Endothelial cell (in vitro differentiated cells): ENCODE measurements around the gene PALD1. TPM values are rescaled to one million over a fixed set of nuclear protein-coding genes. Genes with fewer than 3 reads are reported as not detected.

Experiments
- DNase-seq: peaks from one replicate; pipeline ENCODE4 v3.0.0; 2021; ENCODE audit warnings: low spot score
- H3K27ac Mint-ChIP-seq: one replicate; pipeline ENCODE4 v1.8.0; 2021; ENCODE audit warnings: mixed read lengths, inconsistent platforms; ENCODE audit not compliant: unreplicated experiment
- H3K27me3 Mint-ChIP-seq: one replicate; pipeline ENCODE4 v1.8.0; 2021; ENCODE audit warnings: mild to moderate bottlenecking, moderate library complexity, mixed read lengths, inconsistent platforms; ENCODE audit not compliant: unreplicated experiment
- H3K36me3 Mint-ChIP-seq: one replicate; pipeline ENCODE4 v1.8.0; 2021; ENCODE audit warnings: mild to moderate bottlenecking, low read depth, mixed read lengths, inconsistent platforms; ENCODE audit not compliant: unreplicated experiment
- H3K4me1 Mint-ChIP-seq: one replicate; pipeline ENCODE4 v1.8.0; 2021; ENCODE audit warnings: mild to moderate bottlenecking, mixed read lengths, inconsistent platforms; ENCODE audit not compliant: unreplicated experiment
- H3K4me3 Mint-ChIP-seq: one replicate; pipeline ENCODE4 v1.8.0; 2021; ENCODE audit warnings: mild to moderate bottlenecking, mixed read lengths, inconsistent platforms; ENCODE audit not compliant: unreplicated experiment
- H3K9me3 Mint-ChIP-seq: one replicate; pipeline ENCODE4 v1.8.0; 2021; ENCODE audit warnings: mixed read lengths, inconsistent platforms; ENCODE audit not compliant: unreplicated experiment
- total RNA-seq: library from RNA; stranded (reverse); fragmentation: NEBNext Ultra II Directional; extraction: Animal tissue kit (Norgen Biotek cat#: 25700); gene quantifications from one replicate; pipeline ENCODE4 v1.2.1, GENCODE V29; 2021; ENCODE audit not compliant: unreplicated experiment
- TF ChIP-seq, protein P1 (sequence below): fragments of 200-600 bp; sonication (generic); IDR thresholded peaks from one replicate; pipeline ENCODE4 v1.5.0; 2021; ENCODE audit warnings: antibody characterized with exemption; ENCODE audit not compliant: unreplicated experiment

The PALD1 gene
- total RNA-seq, 1 donor from 2014 or later, result 166 TPM

DNA sequence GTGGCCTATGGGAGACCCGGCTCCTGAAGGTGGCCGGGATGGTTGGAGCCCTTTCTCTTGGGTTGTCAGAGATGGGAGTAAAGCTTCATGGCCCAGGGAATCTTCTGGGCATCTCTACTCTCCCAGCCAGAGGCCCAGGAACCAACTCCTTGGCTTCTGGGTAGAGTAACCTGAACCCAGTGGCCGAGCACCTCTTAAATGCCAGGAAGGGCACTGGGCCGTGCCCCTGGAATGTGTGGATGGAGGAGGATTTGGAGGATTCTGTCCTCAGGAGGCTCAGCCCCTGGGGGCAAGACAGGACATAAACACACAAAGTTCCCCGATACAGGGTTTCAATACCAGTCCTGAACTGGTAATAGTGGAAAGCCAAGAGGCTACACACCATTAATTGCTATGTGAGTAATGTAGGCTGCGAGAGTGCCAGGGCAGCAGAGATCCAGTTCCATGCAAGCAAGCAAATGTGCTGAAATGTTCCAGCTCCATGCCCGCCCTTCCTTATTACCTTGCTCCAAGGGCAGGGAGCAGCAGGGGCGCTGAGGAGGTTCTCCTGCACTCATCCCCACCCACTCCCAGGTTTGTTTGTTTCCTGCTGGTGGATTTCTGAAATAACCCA, 1.2 kb downstream of the PALD1 start:
- TF ChIP-seq, protein P1, sequence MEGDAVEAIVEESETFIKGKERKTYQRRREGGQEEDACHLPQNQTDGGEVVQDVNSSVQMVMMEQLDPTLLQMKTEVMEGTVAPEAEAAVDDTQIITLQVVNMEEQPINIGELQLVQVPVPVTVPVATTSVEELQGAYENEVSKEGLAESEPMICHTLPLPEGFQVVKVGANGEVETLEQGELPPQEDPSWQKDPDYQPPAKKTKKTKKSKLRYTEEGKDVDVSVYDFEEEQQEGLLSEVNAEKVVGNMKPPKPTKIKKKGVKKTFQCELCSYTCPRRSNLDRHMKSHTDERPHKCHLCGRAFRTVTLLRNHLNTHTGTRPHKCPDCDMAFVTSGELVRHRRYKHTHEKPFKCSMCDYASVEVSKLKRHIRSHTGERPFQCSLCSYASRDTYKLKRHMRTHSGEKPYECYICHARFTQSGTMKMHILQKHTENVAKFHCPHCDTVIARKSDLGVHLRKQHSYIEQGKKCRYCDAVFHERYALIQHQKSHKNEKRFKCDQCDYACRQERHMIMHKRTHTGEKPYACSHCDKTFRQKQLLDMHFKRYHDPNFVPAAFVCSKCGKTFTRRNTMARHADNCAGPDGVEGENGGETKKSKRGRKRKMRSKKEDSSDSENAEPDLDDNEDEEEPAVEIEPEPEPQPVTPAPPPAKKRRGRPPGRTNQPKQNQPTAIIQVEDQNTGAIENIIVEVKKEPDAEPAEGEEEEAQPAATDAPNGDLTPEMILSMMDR, result no peak
- Mint-ChIP-seq H3K27me3 (peaks cover 21% of the 10 kb centered on the region), H3K27ac (peak overlapping the region; percentile 89)

DNA sequence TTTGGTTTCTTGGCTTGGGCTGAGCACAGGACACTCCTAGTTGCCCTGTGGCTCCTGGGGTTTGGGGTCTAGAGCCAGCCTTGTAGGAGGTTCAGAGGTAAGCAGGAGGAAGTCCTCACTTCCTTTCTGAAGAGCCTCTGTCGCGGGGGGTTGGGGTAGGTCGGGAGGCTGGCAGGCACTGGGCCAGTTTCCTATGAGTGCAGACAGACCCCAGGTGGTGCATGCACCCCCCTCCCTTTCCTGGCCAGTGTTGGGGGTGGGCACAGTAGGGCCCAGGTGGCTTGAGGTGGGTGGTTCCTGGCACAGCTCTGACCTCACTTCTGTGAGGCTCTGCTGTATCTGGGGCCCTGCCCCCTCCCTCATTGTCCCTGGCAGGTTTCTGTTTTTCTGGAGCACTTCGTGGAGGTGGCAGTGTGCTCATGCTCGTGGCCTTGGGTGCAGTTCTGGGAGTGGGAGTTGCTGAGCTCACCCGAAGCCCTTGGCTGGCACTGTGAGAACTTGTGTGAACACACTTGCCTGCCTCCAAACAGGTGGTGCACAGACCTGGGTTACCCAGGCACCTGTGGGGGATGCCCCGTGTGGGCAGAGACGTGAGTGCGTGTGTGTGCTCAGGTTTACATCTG, 1.8 kb downstream of the PALD1 start:
- no peak for DNase-seq
- TF ChIP-seq, protein P1, result no peak
- peak overlapping the region; percentile 92 for H3K4me3 Mint-ChIP-seq
- H3K36me3 Mint-ChIP-seq, result no peaks in the 10 kb centered on the region
- H3K27me3 Mint-ChIP-seq, result peaks cover 19% of the 10 kb centered on the region
- H3K27ac Mint-ChIP-seq, result peak overlapping the region; percentile 89
- H3K9me3 Mint-ChIP-seq, result no peaks in the 10 kb centered on the region
- peaks cover 79% of the 10 kb centered on the region for H3K4me1 Mint-ChIP-seq

More for the DNA sequence above, 1.2 kb downstream of the PALD1 start:
- Mint-ChIP-seq H3K4me3 (peak overlapping the region; percentile 92), H3K36me3 (no peaks in the 10 kb centered on the region), H3K4me1 (peaks cover 80% of the 10 kb centered on the region), H3K9me3 (no peaks in the 10 kb centered on the region)
- DNase-seq, result no peak

DNA sequence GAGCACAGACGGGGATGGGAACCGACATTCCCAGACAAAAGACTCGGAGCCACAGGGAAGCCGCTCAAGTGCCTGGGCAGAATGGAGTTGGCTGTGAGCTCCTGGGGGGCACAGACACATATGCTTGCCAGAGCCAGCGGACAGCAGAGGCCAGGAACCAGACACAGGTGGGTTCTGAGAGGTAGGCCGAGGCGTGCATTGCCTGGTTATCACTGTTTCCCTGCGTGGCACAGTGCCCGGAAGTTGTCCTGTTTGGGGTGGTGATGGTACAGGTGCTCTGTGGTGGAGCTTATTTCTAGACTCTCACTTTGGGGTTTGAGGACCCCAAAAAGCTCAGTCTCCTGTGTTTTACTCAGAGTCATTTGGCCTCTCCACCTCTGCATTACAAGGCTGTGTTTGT, 2.5 kb downstream of the PALD1 start:
- TF ChIP-seq, protein P1, result no peak
- Mint-ChIP-seq H3K4me1 (peaks cover 75% of the 10 kb centered on the region), H3K27me3 (peaks cover 19% of the 10 kb centered on the region), H3K9me3 (no peaks in the 10 kb centered on the region), H3K4me3 (peak overlapping the region; percentile 92), H3K36me3 (peaks cover 4% of the 10 kb centered on the region), H3K27ac (peak overlapping the region; percentile 45)
- no peak for DNase-seq

DNA sequence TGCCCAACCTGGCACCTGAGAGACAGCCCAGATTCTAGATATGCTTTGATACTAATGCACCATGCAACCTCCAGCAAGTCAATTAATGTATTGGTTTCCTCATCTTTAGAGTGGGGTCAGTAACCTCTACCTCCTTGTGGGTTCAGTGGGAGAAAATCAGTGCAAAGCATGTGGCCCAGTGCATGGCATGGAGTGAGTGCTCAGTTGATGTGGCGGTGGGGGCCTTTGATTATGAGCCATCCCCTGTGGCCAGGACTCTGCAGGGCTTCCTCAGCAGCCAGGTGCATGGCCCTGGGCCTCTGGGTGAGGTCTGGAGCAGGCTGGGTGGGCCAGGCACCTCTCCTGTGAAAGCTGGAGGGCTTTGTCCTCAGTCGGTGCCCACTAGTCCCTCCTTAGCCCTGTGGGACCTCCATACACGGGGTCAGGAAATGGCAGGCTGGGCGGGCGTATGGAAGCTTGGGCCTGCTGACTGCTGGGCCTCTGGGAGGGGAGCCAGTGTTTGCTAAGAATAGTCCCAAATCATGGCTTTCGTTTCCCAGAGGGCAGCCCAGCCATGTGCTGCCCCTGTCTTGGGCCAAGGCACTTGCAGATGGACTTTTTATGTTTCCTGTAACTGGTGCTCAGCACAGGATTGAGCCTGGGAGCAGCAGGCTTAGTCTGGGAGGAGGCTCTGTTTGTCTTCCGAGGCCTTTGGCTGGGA, 3.4 kb downstream of the PALD1 start:
- Mint-ChIP-seq H3K27ac (peak overlapping the region; percentile 45), H3K4me3 (peak overlapping the region; percentile 82), H3K36me3 (peaks cover 7% of the 10 kb centered on the region), H3K27me3 (peaks cover 13% of the 10 kb centered on the region), H3K4me1 (peaks cover 71% of the 10 kb centered on the region), H3K9me3 (no peaks in the 10 kb centered on the region)
- no peak for DNase-seq
- TF ChIP-seq, protein P1, result no peak
